ENCODE measurements around the gene PDE11A. TPM values are rescaled to one million over a fixed set of nuclear protein-coding genes. Genes with fewer than 3 reads are reported as not detected.

The PDE11A gene
- total and polyA plus RNA-seq, 2 of the 13 experiments (the other 11 are each of a cell fraction or from before 2014, with no cell fraction given) = 1.2 to 1.7 TPM

DNA sequence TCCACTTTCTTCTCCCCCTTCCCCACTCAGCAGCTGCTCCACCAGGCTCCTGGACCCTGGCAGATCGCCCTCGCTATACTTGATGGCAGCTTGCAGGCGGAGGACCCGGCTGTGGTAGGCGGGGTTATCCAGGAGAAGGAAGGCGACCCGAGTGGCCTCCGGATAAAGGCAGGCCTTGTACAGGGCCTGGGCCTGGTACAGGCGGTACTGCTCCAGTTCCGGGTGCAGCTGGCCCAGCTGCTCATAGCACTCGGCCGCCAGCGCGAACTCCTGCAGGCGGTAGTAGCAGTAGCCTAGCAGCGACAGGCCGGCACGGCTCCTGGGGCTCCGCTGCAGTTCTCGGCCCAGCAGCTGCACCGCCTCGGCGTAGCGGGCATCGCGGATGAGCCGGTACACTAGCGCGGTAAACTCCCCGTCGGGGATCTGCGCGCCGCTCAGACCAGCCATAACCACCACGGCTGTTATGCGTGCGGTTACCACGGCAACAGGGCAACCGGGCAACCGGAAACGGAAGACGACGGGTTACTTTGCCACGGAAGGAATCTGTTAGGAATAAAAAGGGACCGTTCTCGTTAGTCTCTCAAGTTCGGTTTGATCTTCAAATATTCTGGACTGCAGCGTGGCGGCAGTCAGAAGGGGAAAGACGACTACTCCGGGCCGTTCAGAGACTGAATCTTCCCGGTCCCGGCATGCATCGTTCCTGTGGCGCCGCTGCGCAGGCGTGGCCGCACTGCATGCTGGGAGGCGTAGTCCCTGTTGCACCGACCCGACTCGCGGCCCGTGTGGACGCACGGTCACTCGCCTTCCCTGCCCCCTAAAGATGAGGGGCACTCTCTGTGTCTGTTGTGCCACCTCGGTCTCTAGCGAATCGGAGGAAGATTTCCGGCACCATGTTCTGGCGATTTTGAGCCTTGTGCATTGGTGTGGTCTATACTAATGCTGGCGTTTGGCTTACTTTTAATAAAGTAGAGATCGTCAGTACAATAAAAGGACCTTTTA lies 454.0 kb downstream of the PDE11A start (continued):
- TF ChIP-seq, protein P1, sequence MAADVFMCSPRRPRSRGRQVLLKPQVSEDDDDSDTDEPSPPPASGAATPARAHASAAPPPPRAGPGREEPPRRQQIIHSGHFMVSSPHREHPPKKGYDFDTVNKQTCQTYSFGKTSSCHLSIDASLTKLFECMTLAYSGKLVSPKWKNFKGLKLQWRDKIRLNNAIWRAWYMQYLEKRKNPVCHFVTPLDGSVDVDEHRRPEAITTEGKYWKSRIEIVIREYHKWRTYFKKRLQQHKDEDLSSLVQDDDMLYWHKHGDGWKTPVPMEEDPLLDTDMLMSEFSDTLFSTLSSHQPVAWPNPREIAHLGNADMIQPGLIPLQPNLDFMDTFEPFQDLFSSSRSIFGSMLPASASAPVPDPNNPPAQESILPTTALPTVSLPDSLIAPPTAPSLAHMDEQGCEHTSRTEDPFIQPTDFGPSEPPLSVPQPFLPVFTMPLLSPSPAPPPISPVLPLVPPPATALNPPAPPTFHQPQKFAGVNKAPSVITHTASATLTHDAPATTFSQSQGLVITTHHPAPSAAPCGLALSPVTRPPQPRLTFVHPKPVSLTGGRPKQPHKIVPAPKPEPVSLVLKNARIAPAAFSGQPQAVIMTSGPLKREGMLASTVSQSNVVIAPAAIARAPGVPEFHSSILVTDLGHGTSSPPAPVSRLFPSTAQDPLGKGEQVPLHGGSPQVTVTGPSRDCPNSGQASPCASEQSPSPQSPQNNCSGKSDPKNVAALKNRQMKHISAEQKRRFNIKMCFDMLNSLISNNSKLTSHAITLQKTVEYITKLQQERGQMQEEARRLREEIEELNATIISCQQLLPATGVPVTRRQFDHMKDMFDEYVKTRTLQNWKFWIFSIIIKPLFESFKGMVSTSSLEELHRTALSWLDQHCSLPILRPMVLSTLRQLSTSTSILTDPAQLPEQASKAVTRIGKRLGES (CRISPR knock-in tag; IDR thresholded peaks at IDR 0.05; ENCODE audit: borderline replicate concordance) = no peak
- TF ChIP-seq, protein P2, sequence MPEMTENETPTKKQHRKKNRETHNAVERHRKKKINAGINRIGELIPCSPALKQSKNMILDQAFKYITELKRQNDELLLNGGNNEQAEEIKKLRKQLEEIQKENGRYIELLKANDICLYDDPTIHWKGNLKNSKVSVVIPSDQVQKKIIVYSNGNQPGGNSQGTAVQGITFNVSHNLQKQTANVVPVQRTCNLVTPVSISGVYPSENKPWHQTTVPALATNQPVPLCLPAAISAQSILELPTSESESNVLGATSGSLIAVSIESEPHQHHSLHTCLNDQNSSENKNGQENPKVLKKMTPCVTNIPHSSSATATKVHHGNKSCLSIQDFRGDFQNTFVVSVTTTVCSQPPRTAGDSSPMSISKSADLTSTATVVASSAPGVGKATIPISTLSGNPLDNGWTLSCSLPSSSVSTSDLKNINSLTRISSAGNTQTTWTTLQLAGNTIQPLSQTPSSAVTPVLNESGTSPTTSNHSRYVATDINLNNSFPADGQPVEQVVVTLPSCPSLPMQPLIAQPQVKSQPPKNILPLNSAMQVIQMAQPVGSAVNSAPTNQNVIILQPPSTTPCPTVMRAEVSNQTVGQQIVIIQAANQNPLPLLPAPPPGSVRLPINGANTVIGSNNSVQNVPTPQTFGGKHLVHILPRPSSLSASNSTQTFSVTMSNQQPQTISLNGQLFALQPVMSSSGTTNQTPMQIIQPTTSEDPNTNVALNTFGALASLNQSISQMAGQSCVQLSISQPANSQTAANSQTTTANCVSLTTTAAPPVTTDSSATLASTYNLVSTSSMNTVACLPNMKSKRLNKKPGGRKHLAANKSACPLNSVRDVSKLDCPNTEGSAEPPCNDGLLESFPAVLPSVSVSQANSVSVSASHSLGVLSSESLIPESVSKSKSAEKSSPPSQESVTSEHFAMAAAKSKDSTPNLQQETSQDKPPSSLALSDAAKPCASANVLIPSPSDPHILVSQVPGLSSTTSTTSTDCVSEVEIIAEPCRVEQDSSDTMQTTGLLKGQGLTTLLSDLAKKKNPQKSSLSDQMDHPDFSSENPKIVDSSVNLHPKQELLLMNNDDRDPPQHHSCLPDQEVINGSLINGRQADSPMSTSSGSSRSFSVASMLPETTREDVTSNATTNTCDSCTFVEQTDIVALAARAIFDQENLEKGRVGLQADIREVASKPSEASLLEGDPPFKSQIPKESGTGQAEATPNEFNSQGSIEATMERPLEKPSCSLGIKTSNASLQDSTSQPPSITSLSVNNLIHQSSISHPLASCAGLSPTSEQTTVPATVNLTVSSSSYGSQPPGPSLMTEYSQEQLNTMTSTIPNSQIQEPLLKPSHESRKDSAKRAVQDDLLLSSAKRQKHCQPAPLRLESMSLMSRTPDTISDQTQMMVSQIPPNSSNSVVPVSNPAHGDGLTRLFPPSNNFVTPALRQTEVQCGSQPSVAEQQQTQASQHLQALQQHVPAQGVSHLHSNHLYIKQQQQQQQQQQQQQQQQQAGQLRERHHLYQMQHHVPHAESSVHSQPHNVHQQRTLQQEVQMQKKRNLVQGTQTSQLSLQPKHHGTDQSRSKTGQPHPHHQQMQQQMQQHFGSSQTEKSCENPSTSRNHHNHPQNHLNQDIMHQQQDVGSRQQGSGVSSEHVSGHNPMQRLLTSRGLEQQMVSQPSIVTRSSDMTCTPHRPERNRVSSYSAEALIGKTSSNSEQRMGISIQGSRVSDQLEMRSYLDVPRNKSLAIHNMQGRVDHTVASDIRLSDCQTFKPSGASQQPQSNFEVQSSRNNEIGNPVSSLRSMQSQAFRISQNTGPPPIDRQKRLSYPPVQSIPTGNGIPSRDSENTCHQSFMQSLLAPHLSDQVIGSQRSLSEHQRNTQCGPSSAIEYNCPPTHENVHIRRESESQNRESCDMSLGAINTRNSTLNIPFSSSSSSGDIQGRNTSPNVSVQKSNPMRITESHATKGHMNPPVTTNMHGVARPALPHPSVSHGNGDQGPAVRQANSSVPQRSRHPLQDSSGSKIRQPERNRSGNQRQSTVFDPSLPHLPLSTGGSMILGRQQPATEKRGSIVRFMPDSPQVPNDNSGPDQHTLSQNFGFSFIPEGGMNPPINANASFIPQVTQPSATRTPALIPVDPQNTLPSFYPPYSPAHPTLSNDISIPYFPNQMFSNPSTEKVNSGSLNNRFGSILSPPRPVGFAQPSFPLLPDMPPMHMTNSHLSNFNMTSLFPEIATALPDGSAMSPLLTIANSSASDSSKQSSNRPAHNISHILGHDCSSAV (CRISPR knock-in tag; IDR thresholded peaks at IDR 0.05; ENCODE audit: borderline replicate concordance) = no peak
- no peak for TF ChIP-seq RAD51 (IDR thresholded peaks at IDR 0.05; ENCODE audit: borderline replicate concordance)
- TF ChIP-seq, protein P3, sequence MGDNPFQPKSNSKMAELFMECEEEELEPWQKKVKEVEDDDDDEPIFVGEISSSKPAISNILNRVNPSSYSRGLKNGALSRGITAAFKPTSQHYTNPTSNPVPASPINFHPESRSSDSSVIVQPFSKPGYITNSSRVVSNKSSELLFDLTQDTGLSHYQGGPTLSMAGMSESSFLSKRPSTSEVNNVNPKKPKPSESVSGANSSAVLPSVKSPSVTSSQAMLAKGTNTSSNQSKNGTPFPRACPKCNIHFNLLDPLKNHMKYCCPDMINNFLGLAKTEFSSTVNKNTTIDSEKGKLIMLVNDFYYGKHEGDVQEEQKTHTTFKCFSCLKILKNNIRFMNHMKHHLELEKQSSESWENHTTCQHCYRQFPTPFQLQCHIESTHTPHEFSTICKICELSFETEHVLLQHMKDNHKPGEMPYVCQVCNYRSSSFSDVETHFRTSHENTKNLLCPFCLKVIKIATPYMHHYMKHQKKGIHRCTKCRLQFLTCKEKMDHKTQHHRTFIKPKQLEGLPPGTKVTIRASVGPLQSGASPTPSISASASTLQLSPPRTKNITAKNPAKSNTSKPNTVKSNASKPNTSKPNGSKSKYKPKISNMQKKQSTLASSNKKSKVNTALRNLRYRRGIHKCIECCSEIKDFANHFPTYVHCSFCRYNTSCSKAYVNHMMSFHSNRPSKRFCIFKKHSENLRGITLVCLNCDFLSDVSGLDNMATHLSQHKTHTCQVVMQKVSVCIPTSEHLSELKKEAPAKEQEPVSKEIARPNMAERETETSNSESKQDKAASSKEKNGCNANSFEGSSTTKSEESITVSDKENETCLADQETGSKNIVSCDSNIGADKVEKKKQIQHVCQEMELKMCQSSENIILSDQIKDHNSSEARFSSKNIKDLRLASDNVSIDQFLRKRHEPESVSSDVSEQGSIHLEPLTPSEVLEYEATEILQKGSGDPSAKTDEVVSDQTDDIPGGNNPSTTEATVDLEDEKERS (CRISPR knock-in tag; IDR thresholded peaks at IDR 0.05) = peak; percentile 79; the same call in 1 of the 2 replicates
- peak; percentile 27; the same call in 1 of the 2 replicates for TF ChIP-seq ZBTB8A (CRISPR knock-in tag; IDR thresholded peaks at IDR 0.05; ENCODE audit: borderline replicate concordance, low read depth)
- TF ChIP-seq ZIK1 (CRISPR knock-in tag; IDR thresholded peaks at IDR 0.05; ENCODE audit: borderline replicate concordance, low read depth) = peak; percentile 75; the same call in 1 of the 2 replicates
- TF ChIP-seq, protein P4, sequence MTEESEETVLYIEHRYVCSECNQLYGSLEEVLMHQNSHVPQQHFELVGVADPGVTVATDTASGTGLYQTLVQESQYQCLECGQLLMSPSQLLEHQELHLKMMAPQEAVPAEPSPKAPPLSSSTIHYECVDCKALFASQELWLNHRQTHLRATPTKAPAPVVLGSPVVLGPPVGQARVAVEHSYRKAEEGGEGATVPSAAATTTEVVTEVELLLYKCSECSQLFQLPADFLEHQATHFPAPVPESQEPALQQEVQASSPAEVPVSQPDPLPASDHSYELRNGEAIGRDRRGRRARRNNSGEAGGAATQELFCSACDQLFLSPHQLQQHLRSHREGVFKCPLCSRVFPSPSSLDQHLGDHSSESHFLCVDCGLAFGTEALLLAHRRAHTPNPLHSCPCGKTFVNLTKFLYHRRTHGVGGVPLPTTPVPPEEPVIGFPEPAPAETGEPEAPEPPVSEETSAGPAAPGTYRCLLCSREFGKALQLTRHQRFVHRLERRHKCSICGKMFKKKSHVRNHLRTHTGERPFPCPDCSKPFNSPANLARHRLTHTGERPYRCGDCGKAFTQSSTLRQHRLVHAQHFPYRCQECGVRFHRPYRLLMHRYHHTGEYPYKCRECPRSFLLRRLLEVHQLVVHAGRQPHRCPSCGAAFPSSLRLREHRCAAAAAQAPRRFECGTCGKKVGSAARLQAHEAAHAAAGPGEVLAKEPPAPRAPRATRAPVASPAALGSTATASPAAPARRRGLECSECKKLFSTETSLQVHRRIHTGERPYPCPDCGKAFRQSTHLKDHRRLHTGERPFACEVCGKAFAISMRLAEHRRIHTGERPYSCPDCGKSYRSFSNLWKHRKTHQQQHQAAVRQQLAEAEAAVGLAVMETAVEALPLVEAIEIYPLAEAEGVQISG (CRISPR knock-in tag; IDR thresholded peaks at IDR 0.05) = peak; percentile 86
- no peak; the same call in none of the 2 replicates for TF ChIP-seq ZNF446 (CRISPR knock-in tag; IDR thresholded peaks at IDR 0.05)
